ENCODE results near the gene DDX24. TPM values are rescaled to one million over a fixed set of nuclear protein-coding genes. Genes with fewer than 3 reads are reported as not detected.

Gene DDX24
- total RNA-seq, 1 donor from 2014 or later = 168 TPM

DNA sequence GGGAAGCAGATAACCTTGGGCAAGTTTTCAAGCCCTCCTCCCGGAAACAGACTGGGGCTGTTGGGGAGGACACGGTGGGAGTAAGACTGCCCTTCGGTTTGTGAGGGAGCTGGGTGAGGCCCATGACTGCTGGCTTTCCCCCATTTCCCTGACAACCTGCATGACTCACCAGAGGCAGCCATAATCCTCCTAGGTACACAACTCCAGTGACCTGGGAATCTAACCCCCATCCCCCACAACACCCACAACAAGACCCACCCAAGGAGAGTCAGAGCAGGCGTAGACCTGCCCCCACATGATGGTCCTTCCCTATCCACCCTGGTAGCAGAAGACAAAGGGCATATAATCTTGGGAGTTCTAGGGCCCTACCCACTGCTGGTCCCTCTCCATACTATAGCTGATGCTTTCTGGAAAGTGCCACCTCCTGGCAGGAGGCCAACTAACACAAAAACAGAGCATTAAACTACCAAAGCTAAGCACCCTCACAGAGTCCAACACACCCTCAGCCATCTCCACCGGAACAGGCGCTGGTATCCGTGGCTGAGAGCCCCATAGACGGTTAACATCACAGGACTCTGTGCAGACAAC is 14.8 kb downstream of the DDX24 start:
- H3K27ac Mint-ChIP-seq (ENCODE audit: unreplicated experiment) = peak overlapping the region; percentile 35
- H3K36me3 Mint-ChIP-seq (ENCODE audit: low read depth) = peaks cover 52% of the 10 kb centered on the region
- DNase-seq (ENCODE audit: low read depth, low spot score) = no peak
- no peaks in the 10 kb centered on the region for H3K27me3 Mint-ChIP-seq (ENCODE audit: low read depth)
- H3K4me1 Mint-ChIP-seq = peaks cover 22% of the 10 kb centered on the region
- peaks cover 26% of the 10 kb centered on the region for H3K9me3 Mint-ChIP-seq
- H3K4me3 Mint-ChIP-seq = no peak overlapping the region
- TF ChIP-seq, protein P1, sequence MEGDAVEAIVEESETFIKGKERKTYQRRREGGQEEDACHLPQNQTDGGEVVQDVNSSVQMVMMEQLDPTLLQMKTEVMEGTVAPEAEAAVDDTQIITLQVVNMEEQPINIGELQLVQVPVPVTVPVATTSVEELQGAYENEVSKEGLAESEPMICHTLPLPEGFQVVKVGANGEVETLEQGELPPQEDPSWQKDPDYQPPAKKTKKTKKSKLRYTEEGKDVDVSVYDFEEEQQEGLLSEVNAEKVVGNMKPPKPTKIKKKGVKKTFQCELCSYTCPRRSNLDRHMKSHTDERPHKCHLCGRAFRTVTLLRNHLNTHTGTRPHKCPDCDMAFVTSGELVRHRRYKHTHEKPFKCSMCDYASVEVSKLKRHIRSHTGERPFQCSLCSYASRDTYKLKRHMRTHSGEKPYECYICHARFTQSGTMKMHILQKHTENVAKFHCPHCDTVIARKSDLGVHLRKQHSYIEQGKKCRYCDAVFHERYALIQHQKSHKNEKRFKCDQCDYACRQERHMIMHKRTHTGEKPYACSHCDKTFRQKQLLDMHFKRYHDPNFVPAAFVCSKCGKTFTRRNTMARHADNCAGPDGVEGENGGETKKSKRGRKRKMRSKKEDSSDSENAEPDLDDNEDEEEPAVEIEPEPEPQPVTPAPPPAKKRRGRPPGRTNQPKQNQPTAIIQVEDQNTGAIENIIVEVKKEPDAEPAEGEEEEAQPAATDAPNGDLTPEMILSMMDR (conservative IDR thresholded peaks at IDR 0.05) = no peak

DNA sequence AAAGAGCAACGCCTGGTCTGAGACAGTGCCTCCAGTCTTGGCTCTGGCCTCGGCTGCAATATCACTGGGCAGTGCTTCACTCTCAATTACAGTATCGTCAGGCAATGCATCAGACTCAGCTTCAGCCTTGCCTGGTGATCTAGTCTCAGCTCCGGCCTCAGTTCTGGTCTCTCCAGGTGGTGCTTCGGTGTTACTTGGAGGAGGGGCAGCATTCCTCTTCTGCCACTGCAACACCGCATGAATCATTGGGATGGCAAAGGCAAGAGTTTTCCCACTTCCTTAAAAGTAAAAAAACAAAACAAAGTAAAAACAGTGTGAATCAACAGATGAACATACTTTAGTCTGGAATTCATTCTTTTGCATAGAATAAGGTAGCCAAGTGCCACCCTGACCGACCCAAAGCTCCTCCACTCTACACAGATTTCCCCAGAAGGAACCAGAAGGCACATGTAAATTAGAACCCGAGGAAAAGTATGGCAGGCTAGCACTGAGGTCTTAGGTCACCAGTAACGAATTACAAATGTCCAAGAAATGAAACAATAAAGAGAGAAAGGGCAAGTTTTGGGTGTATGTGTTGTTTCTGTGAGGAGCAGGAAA is 18.6 kb downstream of the DDX24 start:
- H3K4me3 Mint-ChIP-seq = no peak overlapping the region
- no peak for DNase-seq (ENCODE audit: low read depth, low spot score)
- peaks cover 24% of the 10 kb centered on the region for H3K4me1 Mint-ChIP-seq
- TF ChIP-seq, protein P1 (conservative IDR thresholded peaks at IDR 0.05) = no peak
- H3K27ac Mint-ChIP-seq (ENCODE audit: unreplicated experiment) = peak overlapping the region; percentile 3
- peaks cover under 1% of the 10 kb centered on the region for H3K9me3 Mint-ChIP-seq
- H3K36me3 Mint-ChIP-seq (ENCODE audit: low read depth) = peaks cover 29% of the 10 kb centered on the region
- H3K27me3 Mint-ChIP-seq (ENCODE audit: low read depth) = no peaks in the 10 kb centered on the region

DNA sequence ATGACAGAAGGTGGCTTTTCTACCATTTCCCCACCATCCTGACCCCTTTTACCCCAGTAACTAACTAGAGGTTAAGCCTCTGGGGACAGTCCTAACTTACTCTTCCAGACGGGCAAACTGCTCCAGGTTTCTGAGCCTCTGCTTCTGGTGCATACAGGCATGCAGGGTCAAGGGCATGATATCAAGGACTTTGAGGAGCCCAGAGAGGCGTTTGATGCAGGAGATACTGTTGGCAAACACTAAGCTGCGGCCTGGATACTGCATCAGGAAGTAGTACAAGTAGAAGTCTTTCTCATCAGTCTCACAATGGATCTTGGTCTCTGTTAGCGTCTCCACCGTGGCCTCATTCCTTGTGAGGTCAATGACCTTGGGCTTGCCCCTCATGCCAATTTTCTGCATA is 21.0 kb downstream of the DDX24 start:
- TF ChIP-seq, protein P1 (conservative IDR thresholded peaks at IDR 0.05) = no peak
- no peak overlapping the region for H3K27ac Mint-ChIP-seq (ENCODE audit: unreplicated experiment)
- no peak for DNase-seq (ENCODE audit: low read depth, low spot score)
- H3K9me3 Mint-ChIP-seq = no peaks in the 10 kb centered on the region
- no peaks in the 10 kb centered on the region for H3K27me3 Mint-ChIP-seq (ENCODE audit: low read depth)
- H3K36me3 Mint-ChIP-seq (ENCODE audit: low read depth) = peaks cover 25% of the 10 kb centered on the region
- no peak overlapping the region for H3K4me3 Mint-ChIP-seq
- peaks cover 14% of the 10 kb centered on the region for H3K4me1 Mint-ChIP-seq

DNA sequence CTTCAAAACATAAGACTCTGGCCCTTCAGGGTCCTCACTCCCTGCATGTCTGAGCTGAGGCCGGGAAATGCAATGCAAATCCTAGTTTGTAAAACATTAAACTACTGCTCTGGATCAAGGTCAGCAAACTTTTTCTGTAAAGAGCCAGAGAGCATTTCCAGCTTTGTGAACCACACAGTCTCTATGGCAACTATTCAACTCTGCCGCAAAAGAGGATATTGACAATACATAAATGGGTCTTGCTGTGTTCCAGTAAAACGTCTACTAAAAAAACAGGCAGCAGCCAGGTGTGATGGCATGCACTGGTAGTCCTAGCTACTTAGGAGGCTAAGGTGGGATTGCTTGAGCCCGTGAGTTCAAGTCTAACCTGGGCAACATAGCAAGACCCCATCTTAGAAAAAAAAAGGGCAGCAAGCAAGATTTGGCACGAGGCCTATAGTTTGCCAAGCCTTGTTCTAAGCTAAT is 22.3 kb downstream of the DDX24 start:
- Mint-ChIP-seq H3K4me3 (no peak overlapping the region), H3K9me3 (no peaks in the 10 kb centered on the region), H3K27me3 (ENCODE audit: low read depth) (no peaks in the 10 kb centered on the region), H3K27ac (ENCODE audit: unreplicated experiment) (no peak overlapping the region), H3K36me3 (ENCODE audit: low read depth) (peaks cover 32% of the 10 kb centered on the region), H3K4me1 (peaks cover 14% of the 10 kb centered on the region)
- no peak for DNase-seq (ENCODE audit: low read depth, low spot score)
- TF ChIP-seq, protein P1 (conservative IDR thresholded peaks at IDR 0.05) = no peak

DNA sequence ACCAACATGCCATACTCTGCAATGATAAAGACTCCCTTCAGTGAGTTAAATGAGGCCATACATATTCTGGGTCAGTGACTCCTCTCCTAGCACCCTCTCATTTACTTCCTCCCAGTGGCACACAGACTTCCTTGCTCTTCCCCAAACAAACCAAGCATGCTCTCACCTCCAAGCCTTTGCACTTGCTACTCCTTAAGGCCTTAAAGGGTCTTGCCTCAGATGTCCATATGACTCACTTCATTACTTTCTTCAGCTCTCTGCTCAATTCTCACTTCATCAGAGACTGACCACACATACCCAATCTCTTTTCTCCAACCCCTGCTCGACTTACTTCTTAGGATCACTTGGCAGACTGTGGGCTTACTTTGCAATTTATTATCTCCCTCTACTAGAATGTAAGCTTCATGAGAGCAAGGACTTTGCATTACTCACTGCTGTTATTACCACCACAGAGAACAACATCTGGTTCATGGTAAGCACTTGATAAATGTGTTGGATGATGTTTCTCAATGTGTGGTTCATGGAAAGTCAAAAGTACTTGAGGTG is 22.8 kb downstream of the DDX24 start:
- H3K27ac Mint-ChIP-seq (ENCODE audit: unreplicated experiment) = peak overlapping the region; percentile 41
- H3K27me3 Mint-ChIP-seq (ENCODE audit: low read depth) = no peaks in the 10 kb centered on the region
- no peak for DNase-seq (ENCODE audit: low read depth, low spot score)
- H3K4me3 Mint-ChIP-seq = no peak overlapping the region
- H3K4me1 Mint-ChIP-seq = peaks cover 14% of the 10 kb centered on the region
- TF ChIP-seq, protein P1 (conservative IDR thresholded peaks at IDR 0.05) = no peak
- peaks cover 32% of the 10 kb centered on the region for H3K36me3 Mint-ChIP-seq (ENCODE audit: low read depth)
- no peaks in the 10 kb centered on the region for H3K9me3 Mint-ChIP-seq

Data from neural crest cell (in vitro differentiated cells).